HG03097 (cell line): Measurements from ENCODE around the gene ZDHHC23.
A peak's percentile ranks its signal among the peaks of the same experiment; 100 is the strongest.

Experiments
- ATAC-seq: cut with Tn5 transposase; IDR thresholded peaks from one replicate; pipeline ENCODE4 v1.9.1; 2021; ENCODE audit not compliant: unreplicated experiment, low FRiP score

The ZDHHC23 gene, protein sequence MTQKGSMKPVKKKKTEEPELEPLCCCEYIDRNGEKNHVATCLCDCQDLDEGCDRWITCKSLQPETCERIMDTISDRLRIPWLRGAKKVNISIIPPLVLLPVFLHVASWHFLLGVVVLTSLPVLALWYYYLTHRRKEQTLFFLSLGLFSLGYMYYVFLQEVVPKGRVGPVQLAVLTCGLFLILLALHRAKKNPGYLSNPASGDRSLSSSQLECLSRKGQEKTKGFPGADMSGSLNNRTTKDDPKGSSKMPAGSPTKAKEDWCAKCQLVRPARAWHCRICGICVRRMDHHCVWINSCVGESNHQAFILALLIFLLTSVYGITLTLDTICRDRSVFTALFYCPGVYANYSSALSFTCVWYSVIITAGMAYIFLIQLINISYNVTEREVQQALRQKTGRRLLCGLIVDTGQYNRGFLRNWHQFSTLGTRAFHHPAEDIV

GRCh38 chr3:113947372-113948014, at the start of gene ZDHHC23:
TSS of gene ZDHHC23 (plus strand) at chr3:113948013. CDS start at chr3:113948803, 790 bp downstream.
- peak; percentile 72 for ATAC-seq

- no peak for ATAC-seq
These were observed 48.9 kb upstream of the ZDHHC23 start for GRCh38 chr3:113898892-113899291.

DNA sequence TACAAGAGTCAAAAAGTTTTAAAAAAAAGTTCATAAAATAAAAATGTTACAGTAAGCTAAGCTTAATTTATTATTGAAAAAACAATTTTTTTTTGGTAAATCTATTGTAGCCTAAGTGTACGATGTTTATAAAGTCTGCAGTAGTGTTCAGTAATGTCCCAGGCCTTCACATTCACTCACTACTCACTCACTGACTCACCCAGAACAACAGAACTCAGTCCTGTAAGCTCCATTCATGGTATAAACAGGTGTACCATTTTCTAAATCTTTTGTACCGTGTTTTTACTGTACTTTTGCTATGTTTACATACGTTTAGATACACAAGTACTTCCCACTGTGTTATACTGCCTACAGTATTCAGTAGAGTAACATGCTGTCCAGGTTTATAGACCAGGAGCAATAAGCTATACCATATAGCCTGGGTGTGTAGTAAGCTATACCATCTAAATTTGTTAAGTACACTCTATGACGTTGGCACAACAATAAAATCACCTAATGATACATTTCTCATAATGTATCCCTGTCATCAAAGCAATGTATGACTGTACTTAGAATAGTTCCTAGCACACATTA, 41.2 kb upstream of the ZDHHC23 start:
- no peak for ATAC-seq

DNA sequence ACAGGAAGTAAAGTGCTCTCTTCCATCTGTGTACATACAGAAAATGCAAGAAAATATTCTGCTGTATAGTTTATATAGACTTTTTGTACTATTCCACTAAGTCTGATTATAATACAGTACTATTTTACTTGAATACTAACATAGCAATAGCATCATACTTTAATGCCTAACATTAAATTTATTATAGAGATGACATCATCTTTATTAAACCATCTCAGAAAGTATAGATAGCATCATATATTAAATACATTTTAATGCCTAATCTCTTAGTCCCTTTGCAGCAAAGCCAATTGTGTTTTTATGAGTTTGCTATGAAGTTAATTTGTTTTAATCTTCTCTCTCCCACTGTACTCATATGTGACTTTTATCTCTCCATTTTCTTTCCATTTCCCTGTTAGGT, 39.7 kb upstream of the ZDHHC23 start:
- no peak for ATAC-seq

GRCh38 chr3:113910966-113911365, 36.8 kb upstream of the ZDHHC23 start:
- no peak for ATAC-seq

DNA sequence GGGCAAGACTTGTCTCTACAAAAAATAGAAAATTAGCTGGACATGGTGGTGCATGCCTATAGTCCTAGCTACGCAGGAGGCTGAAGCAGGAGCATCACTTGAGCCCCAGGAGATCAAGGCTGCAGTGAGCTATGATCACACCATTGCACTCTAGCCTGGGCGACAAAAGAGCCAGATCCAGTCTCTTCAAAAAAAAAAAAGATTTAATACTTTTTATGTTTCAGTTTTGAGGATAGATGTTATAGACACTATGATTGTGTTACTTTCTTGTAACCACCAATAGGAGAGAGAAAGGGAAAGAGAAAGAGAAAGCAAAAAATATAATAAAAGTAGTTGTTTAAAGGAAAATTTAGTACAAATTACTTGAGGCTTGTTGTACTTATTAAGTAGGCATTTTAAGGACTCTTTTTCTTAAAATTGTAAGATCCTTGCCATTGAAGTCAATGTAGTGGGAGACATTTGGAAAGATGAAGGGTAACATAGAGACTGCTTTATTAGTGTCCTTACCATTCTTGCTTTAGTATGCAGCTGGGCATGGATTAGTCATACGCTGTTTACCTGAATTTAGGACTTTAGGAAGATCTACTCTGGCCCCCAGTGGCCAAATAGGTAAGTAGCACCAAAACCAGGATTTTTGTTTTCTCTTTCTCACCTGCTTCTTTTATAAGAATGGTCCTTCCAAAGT, 35.1 kb upstream of the ZDHHC23 start:
- ATAC-seq = peak; percentile 69

DNA sequence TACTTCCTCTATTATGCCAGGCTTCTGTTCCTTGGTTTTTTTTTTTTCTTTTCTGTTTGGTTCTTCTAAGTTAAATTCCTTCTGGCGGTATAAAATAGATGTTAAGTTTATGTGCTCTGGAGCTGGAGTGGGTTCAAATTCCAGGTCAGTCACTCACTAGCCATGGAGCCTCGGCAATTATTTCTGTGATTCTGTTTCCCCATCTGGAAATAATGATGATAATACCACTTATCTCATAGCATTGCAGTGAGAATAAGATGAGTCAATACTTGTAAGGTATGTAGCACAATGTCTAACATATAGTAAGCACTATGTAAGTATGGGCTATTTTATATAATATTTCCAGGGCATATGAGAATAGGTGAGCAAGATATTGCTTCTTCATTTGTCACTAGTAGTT, 33.2 kb upstream of the ZDHHC23 start:
- no peak for ATAC-seq

GRCh38 chr3:113927556-113927955, 20.3 kb upstream of the ZDHHC23 start:
- ATAC-seq = no peak

DNA sequence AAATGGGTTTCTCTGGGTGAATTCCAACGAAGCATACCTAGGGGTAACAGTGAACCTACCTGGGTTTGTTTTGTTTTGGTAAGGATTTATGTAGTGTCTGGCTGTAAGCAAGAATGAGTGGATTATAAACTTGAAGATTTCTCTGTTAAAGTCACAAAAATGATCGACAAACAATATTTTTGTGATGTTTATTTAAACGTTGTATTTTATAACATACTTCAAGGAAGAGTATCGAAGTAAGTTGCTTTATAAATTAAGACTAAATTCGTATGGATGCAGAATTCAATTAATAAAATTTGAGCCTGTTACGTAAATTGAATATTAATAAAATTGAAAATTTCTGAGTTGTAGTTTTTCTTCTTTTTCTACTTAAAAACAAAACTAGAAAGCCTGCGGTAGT, 982 bp upstream of the ZDHHC23 start:
- no peak for ATAC-seq

GRCh38 chr3:113948015-113948917, 453 bp downstream of the ZDHHC23 start:
- ATAC-seq = peak; percentile 41

DNA sequence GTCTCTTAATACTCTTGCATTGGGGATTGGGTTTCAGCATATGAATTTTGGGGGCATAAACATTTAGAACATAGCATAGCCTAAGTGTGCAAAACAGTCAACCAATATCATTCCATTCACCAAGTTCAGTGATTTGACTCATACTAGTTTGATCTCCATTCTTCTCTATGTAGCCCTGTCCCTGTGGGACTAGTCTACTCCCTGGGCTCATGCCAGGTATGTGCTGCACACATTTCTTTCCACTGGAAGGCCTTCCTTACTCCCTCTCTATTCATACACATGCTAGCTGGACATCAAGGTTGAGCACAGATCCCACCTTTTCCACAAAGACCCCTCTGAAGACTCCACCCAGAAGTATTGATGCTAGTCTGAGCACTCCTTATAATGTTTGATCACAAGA, 5.1 kb downstream of the ZDHHC23 start:
- ATAC-seq = no peak

DNA sequence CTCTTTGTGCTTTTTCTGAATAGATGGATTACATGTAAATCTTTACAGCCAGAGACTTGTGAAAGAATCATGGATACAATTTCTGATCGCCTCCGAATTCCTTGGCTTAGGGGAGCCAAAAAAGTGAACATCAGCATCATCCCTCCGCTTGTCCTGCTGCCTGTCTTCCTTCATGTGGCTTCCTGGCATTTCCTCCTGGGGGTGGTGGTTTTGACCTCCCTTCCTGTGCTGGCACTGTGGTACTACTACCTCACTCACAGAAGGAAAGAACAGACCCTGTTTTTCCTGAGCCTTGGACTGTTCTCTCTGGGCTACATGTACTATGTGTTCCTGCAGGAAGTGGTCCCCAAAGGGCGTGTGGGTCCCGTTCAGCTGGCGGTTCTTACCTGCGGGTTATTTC, 5.9 kb downstream of the ZDHHC23 start:
- ATAC-seq = no peak

GRCh38 chr3:113954091-113954685, 6.4 kb downstream of the ZDHHC23 start:
- ATAC-seq = no peak

GRCh38 chr3:113963879-113964278, 16.1 kb downstream of the ZDHHC23 start:
- no peak for ATAC-seq

GRCh38 chr3:113966172-113966571, 18.4 kb downstream of the ZDHHC23 start:
- ATAC-seq = no peak

- no peak for ATAC-seq
These were observed 21.2 kb downstream of the ZDHHC23 start for GRCh38 chr3:113968986-113969385.

DNA sequence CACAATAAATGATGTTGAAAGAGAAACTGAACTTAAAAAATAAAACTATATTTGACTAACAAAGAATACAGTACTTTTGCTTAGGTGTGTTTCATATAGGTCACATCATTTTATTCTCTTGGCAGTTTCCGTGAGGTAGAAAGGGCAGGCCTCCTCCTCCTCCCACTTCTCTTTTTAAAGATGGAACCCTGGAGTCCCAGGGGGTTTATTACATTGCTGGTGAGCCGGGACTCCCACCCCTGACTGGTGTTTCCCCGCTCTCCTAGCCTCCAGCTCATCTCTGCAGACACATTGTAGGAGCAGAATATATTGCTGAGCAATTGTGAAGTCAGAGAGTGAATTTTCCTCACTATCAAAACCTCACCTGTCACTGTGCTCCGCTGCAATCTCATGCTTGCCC, 30.0 kb downstream of the ZDHHC23 start:
- ATAC-seq = no peak

DNA sequence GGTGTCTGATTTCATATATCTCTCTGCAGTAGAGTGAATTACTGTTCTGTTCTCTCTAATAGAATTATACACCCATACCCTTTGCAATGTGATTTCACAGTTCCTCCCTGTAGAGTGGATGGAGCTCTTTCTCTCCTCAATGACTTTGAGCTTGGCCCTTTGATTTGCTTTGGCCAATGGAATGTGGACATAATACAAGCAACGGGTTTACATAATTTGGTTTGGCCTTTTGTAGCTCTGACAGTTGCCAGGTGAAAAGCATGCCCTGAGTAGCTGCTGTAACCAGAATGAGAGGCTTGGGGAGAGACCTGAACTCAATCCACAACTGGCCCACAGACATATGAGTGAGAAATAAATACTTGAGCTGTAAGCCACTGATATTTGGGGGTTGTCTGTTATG, 32.1 kb downstream of the ZDHHC23 start:
- ATAC-seq = no peak

DNA sequence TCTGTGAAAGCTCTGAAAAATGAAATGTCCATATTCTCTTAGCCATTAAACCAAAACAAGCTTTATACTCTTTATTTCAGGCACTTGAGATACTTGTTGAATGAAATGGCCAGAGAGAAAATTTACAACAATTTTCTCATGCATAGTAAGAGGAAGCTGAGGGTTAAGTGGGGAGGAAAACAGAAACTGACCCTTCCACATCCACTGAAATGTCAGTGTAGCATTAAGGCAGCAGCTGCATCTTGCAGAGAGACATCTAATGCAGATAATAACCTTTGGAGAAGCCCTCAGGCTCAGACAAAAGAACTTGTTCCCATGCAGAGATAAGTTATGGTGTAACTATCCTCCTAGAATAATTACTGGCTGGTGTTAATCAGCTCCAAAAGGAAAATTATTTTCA, 34.0 kb downstream of the ZDHHC23 start:
- ATAC-seq = no peak

DNA sequence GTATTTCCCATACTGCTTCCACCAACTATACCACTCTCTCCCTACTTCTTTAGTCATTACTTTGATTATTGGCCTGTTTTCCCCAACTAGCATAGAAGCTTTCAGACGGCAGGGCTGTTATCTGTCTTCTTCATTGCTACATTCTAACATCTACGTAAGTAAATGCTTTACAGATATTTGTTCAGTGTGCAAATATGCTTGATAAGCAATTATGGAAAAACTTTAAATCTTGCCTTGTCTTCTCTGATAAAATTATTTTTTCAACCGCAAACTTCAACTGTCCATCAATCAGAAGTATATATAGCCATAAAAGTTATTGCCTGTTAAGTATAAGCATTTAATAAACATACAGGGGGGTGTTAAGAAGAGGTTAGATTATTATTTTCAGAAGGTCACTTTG, 35.7 kb downstream of the ZDHHC23 start:
- no peak for ATAC-seq
